T-helper 1 cell (primary cell): ENCODE measurements around the gene CACNA2D3.

Experiments used
- DNase-seq, 5 donors: peaks; one replicate each; pipeline ENCODE4 v3.0.0-alpha.2; 2012 to 2020

CACNA2D3 gene

DNA sequence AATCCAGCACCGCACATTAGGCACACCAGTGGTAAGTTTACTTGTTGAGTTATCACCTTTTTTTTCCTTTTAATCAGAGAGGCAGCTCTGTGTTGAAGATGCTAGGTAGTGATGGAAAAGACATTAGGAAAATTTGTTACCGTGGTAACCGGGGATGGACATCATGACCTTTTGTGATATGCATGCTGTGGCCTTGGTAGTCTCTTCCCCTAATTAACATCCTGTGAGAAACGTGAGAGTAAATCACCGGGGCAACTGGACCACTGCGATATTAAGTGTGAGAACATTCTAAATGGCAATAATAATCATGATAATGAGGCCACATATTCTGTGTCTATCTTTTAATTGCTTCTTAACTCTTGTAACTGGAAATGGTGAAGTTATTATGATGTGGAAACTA lies 362.0 kb downstream of the CACNA2D3 start:
- DNase-seq: no peak

DNA sequence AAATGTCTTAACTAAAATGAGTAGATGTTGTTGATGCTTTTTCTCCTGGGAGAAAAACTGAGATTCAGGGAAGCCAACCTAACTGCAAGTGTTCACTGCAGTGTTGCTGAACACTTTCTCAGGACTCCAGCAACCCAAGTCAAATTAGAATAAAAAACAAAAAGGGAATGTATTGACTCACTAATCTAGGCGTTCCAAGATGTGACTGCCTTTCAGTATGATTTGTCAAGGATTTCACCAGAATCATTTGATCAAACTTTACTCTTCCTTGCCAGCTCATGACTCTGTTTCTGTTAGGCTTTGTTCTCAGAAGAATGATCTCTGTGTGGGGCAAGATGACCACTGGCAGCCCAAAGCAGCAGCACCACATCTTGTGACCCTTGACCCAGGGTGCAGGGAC lies 364.0 kb downstream of the CACNA2D3 start:
- DNase-seq: no peak

DNA sequence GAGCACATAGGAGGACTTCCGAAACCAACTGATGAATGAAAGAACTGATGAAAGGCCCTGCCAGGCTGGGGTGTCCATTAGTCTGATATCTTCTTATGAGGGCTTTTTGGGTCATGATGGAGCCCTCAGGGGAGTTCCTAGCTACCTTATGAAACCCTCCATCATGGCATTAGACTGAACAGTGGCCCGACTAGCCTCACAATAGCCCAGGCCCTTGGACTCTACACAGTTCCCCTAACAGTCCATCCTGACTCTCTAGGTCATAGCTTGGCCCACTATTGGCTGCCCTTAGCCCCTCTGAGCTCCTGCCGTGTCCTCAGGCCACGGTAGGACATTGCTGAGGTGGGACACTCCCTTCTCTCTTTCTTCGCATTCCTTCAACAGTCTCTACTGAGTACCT lies 365.9 kb downstream of the CACNA2D3 start:
- DNase-seq: no peak

DNA sequence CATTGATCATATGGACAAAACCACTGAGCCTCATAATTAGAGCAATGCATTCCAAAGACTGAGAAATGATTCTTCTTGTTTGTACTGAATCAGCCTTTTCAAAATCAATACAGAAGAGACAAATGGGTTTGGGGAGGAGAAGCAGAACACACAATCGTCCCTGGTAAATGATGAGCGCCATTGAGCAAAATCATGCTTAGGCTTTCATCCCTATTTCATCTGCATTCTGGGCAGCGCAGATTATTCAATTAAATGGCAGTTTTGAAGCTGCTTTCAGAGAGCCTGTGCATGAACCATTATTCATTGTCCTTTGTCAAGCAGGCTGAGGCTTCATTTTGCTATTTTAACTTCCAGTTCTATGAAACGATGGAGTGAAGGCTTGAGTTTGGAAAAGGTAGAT lies 371.9 kb downstream of the CACNA2D3 start:
- no peak for DNase-seq

DNA sequence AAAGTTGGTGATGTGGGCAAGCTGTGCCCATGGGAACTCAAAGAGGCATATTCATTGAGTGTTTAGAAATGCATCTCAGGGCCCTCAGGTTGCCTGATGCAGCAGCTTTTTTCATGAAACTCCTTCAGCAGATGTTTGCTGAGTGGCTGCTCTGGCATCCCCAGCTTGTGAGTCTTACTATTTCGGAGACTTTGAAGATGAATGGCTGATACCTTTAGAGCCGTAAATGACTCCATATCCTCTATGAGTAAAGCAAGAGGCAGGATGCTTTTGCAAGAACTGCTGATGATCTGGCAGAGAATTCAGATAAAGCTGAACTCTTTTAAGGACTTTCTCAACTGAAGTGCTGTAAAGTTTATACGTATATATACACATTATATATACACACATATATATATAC lies 384.3 kb downstream of the CACNA2D3 start:
- no peak for DNase-seq

DNA sequence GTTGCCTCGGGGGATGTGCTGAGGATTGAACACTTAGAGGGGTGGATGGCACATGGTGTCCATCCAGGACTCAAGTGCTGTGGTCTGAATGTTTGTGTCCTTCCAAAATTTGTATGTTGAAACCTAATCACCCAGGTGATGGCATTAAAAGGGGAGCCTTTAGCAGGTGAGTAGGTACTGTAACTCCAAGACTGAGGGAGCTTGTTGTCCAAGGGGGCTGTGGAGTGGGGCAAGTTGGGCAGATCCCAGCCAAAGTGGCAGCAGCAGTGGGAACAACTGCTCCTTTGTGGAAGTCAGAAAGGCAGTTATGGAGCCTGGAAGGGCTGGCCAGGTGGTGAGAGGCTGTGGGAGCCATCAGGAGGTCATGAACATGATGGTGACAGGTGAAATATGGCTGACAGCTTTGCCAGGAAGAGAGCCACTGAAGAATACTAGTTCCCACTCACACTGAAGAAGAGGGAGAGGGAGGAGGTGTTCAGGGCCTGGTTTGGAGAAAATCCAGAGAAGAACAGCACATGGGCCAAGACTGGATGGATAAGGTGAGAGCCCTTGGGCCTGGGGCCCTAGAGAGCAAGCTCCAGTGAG lies 385.6 kb downstream of the CACNA2D3 start:
- no peak for DNase-seq

DNA sequence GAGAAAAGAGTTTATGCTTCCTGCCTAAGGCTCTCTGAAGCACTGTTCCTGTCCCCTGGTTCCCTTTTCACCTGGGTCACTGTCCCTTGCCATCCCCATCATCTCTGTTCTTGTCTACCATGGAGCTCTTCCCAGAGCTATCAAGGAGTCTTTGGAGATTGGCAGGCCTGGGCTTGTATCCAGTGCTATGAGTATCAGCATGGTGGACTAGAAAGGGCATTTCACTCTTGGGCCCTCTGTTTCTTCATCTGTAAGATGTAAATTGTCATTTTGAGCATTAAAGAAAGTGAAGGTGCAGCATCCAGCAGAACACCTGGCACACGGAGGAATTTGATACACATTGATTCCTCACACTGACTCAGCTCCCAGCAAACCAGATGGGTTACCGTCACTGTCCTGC lies 388.2 kb downstream of the CACNA2D3 start:
- DNase-seq: no peak

DNA sequence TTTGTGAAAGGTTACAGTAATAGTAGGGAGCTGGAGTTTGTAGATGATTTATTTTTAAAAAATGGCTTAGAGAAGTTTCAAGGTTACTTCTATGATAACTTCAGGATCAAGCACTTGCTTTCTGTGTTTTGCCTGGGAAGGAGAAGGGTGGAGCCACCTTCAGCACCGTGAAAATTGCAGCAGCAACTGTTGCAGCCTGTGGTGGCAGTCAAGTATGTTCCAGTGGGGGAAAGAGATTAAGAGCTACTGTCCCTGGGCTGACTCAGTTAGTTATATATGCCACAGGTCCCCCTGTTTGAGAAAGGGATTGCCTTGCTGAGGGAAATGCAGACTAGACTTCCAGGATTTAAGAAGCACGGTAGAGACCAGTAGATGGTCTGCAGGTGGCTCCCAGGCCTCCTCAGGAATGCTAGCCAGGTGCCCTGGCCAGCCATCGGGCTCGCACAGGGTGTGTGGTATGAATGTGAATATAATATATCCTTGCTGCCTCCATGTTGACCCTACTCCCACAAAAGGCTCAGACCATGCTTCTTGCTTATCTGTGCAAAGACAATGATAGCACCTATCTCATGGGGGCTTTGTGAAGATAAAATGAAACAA lies 389.5 kb downstream of the CACNA2D3 start:
- no peak for DNase-seq

DNA sequence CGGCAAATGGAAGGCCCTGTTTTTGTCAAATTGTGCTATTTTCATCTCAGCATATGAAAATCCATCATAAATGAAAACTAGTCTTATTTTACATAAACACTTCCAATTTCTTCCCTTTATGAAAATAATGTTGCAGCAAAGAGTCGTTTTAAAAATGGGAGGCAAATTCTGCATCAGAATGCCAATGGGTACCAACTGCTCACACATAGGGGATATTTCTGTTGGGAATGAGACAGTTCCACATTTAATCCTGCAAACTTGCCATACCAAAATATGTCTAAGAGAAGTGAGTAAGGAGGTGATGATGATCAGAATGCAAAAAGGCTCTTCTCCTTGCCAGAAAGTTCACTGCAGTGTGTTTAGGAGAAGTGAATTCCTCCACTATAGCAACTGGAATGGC lies 391.7 kb downstream of the CACNA2D3 start:
- DNase-seq: no peak

DNA sequence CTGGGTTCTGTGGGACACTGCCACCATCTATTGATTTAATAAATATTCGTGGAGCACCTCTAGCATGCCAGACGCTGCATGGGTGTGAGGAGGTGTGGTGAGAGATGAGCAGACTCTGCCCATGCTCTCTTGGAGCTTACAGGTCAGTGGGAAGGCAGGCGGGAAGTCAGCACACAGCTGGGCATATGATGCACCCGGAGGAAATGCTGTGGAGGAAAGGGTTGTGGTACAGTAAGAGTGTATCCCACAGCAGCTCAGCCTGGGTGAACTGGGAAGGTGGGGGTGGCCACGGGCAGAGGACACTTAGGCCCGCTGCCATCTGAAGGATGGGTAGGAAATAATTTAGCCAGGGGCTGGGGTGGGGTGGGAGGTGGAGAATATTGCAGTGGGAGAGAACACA lies 392.1 kb downstream of the CACNA2D3 start:
- DNase-seq: no peak

DNA sequence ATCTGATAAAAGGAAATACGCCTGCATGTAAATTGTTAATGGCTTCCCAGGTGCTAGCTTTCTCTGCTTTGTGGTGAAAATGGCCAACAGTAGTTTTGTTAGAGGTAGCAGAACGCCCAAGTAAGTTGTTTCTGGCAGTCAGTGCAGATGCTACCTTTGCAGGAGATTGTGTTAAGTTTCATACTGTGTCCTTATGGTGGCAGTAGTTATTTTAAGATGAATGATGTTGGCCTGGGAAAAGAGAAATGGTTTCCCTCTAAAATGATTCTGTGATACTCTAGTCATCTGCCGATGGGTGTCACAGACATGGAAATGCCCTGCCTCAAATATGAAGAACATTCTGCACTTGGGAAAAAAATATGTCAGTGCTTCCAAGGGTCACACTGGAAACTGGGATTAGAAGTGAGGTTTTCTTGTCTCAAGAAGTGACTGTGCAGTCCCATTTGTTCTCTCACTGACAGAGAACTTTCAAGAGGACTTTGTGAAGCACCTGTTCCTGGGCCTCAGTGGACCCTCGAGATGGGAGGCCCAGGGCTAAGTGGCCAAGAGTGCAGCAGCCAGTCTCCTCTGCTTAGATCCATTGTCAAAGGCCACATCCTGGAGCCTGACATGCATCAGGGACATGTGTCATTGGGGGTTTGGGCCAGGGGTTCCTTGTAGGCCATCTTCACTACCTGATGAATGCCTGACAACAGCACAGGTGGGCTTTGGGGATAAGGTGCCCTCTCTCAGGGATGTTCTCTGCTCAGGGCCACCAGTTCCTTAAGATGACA lies 393.3 kb downstream of the CACNA2D3 start:
- DNase-seq: no peak

DNA sequence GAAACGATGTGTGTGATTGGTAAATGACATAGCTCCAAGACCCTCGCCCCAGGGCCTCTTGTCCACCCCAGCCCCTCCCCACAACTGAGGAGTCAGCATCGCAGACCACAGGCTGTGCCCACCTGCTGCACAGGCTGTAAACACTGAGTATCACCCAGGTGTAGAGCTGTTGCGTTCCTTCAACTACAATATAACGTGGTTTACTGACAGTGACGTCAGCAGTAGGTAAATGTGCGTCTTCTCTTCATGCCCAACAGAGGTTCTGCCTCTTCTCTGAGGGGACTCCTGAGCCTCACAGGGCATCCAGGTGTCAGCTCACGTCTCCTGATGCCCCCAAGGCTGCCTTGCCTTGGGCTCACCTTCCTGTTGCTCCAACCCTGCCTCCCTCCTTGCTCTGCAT lies 395.1 kb downstream of the CACNA2D3 start:
- DNase-seq: no peak

DNA sequence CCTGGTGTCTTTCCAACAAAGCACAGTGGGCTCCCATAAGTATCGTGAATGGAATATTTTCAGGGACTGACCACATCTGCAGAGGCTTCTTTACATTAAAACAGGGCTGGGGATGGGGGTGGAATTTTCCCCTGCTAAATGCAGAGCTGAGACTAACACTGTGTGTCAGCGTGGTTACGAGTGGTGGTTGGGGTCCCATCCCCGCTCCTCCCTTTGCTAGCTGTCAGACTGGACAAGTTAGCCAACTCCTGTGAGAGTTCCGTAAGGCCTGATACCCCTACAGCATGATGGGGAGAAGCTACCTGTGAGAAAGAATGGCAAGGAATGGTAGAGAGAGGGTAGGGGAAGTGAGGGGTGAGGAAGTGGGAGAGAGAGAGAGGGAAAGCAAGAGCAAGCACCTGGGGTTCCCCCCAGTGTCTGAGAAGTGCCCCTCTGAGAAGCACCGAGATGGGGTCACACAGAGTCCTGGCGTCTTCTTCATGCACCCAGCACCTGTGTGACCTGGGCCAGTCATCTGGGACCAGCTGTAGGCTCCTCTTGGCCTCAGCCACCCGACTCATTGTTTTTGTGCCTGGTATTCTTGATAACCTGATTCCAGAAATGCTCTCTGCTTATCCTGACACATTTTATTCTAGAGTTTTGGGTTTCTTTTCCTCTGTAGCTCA lies 395.8 kb downstream of the CACNA2D3 start:
- DNase-seq: no peak

DNA sequence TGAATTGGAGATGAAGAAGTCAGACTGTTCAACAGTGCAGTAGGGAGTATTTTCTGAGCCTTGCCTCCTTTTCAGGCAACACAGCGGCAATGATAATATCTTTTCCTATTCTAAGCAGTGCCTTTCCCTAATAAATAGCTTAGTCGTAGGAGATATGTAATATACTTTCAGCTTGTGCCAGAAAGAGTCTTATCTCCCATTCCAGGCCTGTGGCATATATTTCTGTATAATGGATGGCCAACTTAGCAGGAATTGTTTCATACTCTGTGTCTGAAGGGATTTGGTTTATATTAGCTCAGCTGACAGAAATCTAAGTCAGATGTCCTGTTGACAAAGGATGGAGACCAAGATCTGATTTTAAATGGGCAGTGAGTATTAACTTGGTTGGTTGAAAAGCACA lies 397.1 kb downstream of the CACNA2D3 start:
- DNase-seq: no peak

DNA sequence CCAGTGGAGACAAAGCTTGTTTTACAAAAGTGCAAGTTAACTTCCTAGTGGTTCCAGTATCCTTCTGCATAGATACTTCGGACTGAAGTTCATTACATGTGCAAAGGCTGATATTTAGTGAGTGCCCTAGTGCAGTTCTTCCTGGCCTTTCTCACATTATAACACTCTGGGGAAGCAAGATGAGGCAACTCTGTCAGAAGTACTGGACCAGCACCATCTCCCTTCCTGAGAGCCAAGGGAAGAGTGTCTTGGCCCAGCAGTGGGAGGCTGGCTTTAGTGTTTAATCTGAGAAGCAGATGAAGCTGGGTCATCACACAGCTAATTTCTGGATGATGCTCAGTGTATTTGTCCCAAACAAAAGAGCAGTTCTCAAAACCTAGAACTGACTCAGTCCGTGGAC lies 397.7 kb downstream of the CACNA2D3 start:
- no peak for DNase-seq

DNA sequence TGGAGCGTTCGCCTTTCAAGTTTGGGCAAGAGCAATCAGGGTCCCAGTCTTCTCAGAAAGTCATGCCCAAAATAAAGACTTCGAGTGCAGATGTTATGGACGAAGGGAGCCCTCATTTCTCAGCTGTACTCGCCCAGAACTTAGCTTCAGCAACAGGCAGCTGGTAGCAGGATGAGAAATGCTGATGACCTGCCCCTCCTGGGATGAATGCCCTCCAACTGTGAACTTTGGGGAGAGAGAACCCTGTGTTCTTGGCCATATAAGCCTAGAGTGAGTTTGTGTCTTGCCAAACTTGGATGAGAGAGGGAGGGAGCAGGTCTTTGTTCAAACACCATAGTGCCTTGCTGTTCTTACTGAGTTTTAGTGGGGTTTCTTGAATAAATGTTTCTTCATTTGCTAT lies 405.2 kb downstream of the CACNA2D3 start:
- no peak for DNase-seq

DNA sequence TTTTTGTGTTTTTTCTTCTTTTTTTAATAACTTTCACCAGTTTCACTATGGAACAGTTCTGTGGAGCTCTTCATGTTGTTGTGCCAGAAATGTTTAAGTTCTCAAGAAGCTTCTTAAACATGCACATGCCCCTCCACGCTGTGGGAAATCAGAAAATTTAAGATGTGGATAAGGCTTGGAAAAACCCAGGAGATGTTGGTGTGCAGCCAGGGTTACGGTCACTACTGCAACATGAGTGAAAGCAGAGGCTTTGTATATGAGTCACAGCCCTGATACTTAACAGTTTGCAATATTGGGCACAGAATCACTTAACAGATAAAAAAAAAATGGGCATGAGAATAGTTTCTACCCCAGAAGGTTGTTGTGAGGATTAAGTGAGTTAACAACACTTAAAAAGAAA lies 405.6 kb downstream of the CACNA2D3 start:
- DNase-seq: no peak

DNA sequence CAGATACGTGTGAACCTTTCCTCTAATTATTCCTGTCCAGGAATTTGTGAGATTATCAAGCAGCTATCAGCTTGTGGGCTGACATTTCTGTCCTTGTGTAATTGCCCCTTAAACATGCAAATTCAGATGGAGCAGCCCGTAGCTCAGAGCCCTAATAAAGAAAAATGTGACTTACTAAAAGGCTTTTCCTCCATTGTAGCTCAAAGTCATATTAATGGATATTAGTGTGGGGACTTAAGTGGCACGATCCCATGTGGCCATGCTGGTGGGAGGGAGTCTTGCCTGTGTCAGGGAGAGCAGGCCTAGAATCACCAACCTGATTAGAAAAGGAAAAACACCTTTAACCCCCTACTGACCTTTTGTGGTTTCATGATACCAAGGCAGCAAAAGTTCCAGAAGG lies 406.3 kb downstream of the CACNA2D3 start:
- no peak for DNase-seq

DNA sequence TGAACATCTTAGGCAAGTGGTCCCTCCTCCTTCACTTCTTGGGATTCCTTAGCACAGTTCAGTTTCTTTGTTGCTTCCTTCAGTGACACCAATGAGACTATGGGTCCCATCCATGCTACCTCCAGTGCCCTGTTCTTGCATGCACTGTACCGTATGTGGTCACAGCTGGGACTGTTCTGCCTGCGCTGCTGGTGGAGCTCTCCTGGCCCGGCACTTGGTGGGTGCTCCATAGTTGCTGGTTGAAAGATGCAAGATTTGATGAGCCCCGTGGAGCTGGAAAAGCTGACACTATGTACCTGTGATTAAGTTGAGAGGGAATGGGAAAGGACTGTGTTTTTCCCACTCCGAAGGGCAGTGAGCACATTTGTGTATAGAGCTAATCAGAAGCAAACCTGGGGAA lies 407.7 kb downstream of the CACNA2D3 start:
- no peak for DNase-seq

DNA sequence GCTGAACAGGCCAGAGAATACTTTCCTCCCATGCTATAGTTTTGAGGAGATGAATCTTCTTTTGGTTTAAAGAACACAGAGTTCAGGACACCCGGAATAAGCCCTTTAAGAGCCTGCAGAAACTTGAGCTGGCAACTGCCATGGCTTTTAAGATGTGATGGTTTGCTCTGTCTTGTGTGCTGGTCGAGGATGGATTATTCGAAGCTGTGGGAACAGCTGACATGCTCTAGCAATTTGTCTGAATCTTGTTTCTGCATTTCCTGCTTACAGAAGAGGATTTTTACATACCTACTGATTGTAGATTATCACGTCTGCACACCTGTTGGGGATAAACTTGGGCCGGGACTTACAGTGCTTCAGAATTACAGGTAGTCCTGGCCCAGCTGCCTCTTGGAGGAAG lies 408.6 kb downstream of the CACNA2D3 start:
- DNase-seq: no peak

DNA sequence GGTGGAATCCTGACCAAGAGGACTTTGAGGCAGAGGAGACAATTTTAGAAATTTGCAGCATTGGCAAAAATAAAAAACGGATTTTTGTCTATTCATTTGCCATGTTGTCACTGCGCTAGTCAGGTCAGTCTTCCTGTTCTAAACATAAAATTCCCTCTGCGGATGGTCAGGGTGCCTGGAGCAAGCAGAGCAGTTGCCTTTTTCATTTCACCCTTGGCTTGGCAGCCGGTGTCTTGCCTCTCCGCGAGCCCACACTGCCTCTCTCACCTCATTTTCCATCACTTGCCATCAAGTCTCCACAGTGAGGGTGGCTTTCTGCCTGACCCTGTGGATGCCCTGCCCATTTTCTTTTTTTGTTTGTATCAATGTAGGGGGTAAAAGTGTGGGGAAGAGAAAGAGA lies 409.4 kb downstream of the CACNA2D3 start:
- no peak for DNase-seq

DNA sequence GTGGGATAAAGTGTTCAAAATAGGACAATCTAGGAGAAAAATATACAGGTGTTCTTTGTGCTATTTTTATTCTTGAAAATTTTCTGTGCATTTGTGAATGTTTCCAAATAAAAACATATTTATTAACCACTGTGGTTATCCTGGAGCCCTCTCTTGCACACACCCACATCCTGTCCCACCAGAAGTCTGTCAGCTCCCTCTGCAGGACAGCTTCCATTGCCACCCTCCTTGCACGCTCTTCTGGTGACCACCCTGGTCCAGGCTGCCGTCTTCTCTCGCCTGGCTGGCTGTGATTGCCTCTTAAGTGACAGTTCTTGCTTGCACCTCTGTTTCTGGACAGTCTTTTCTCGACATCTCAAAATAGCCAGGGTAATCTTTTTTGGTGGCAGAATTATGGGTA lies 411.5 kb downstream of the CACNA2D3 start:
- no peak for DNase-seq

DNA sequence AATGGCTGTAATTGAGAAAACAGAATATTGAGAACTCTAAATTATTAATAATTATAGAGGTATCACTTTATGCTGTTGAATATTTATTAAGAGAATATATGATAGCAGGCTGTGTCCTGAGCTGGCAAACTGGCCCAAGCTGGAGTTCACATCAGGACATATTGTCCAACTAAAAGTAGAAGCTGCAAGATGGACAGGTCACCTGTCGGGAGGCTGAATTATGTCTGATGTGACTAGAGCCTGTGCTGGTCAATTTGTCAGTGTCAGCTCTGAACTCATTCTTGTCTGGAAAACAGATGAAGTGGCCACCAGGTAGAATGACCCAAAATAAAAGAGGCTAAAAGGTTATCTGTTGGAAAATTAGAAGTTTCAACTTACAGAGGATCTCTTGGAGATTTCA lies 413.3 kb downstream of the CACNA2D3 start:
- DNase-seq: no peak

DNA sequence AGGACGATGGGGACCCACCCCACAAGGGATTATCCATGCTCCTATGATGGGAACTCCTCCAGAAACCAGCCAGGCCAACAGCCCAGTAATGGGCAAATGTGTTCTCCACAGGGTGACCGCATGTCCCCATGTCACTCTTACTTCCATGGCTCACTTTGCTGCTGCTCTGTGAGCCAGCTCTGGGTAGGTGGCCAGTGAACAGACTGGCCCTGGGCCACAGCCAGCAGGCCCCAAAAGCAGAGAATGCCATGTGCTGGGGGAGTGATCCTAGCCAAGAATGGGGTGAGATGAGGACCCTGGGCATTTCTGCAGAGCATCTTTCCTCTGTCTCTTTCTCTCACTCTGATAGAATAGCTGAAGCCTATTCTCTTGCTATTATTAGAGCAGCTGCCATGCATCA lies 414.1 kb downstream of the CACNA2D3 start:
- DNase-seq: no peak
